Astrocyte (in vitro differentiated cells and primary cell): ENCODE results near the gene MEP1B.

Source experiments
- EZH2 ChIP-seq: IDR thresholded peaks from 2 replicates; pipeline ENCODE4 v1.6.1; 2012; ENCODE audit warnings: mild to moderate bottlenecking, low read length, inconsistent platforms; ENCODE audit not compliant: insufficient read depth
- TF ChIP-seq, protein P1 (sequence below): IDR thresholded peaks from 2 replicates; pipeline ENCODE4 v1.5.1; 2011; ENCODE audit warnings: low read depth, mild to moderate bottlenecking, inconsistent platforms, low read length, moderate library complexity; ENCODE audit not compliant: insufficient read depth

DNA sequence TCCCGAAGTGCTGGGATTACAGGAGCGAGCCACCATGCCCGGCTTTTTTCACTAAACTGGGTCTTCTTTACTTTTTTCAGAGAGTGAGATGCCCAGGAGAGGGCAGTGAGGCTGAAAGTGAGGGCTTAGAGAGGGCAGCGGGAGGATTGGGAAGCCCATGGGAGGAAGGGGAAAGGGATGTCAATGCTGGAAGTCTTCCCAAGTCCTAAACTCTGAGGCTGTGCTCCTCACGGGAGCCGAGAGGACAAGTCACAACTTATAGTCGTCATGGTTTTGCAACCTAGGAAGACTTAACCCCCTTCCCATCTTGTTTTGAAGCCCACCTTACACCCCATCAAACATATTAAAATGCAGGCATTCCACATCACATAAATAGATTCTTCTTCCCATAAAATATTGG lies 15.1 kb upstream of the MEP1B start:
- TF ChIP-seq, protein P1, sequence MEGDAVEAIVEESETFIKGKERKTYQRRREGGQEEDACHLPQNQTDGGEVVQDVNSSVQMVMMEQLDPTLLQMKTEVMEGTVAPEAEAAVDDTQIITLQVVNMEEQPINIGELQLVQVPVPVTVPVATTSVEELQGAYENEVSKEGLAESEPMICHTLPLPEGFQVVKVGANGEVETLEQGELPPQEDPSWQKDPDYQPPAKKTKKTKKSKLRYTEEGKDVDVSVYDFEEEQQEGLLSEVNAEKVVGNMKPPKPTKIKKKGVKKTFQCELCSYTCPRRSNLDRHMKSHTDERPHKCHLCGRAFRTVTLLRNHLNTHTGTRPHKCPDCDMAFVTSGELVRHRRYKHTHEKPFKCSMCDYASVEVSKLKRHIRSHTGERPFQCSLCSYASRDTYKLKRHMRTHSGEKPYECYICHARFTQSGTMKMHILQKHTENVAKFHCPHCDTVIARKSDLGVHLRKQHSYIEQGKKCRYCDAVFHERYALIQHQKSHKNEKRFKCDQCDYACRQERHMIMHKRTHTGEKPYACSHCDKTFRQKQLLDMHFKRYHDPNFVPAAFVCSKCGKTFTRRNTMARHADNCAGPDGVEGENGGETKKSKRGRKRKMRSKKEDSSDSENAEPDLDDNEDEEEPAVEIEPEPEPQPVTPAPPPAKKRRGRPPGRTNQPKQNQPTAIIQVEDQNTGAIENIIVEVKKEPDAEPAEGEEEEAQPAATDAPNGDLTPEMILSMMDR, result no peak
- TF ChIP-seq EZH2, result no peak
